Measurements from ENCODE around the gene METTL9. TPM values are rescaled to one million over a fixed set of nuclear protein-coding genes. Genes with fewer than 3 reads are reported as not detected.
A peak's percentile ranks its signal among the peaks of the same experiment; 100 is the strongest.

The METTL9 gene
- total and polyA plus RNA-seq, 2 of the 13 experiments (the other 11 are each of a cell fraction or from before 2014, with no cell fraction given) = 123 to 204 TPM

- TF ChIP-seq MXD3 (CRISPR knock-in tag; IDR thresholded peaks at IDR 0.05) (no peak), GATAD2A (CRISPR knock-in tag; IDR thresholded peaks at IDR 0.05) (0 out of 2 replicates have a peak, but pooled peaks have one; percentile 11), ZNF124 (CRISPR knock-in tag; IDR thresholded peaks at IDR 0.05) (no peak), SRSF9 (IDR thresholded peaks at IDR 0.05; ENCODE audit: borderline replicate concordance, insufficient read depth, low read depth, low read length, poor library complexity, severe bottlenecking) (no peak), ZNF878 (CRISPR knock-in tag; IDR thresholded peaks at IDR 0.05) (no peak), KLF9 (CRISPR knock-in tag; IDR thresholded peaks at IDR 0.05; ENCODE audit: low read depth) (no peak), PREB (CRISPR knock-in tag; IDR thresholded peaks at IDR 0.05) (no peak), MLLT10 (CRISPR knock-in tag; IDR thresholded peaks at IDR 0.05) (no peak), SUZ12 (IDR thresholded peaks at IDR 0.05; ENCODE audit: low read depth, low read length) (no peak), DR1 (CRISPR knock-in tag; IDR thresholded peaks at IDR 0.05) (no peak), ZNF546 (CRISPR knock-in tag; conservative IDR thresholded peaks at IDR 0.05) (no peak; the same call in 1 of the 2 replicates), PCBP2 (optimal IDR thresholded peaks at IDR 0.05; ENCODE audit: low read depth, low read length, poor library complexity, severe bottlenecking) (no peak), ZNF292 (CRISPR knock-in tag; IDR thresholded peaks at IDR 0.05; ENCODE audit: borderline replicate concordance, low read depth) (no peak), ARNT (IDR thresholded peaks at IDR 0.05) (no peak), BATF2 (CRISPR knock-in tag; IDR thresholded peaks at IDR 0.05) (no peak), ZUFSP (CRISPR knock-in tag; IDR thresholded peaks at IDR 0.05; ENCODE audit: borderline replicate concordance) (no peak), PHF20 (CRISPR knock-in tag; IDR thresholded peaks at IDR 0.05) (no peak), POLR2AphosphoS5 (IDR thresholded peaks at IDR 0.05; ENCODE audit: low read depth, low read length) (0 out of 2 replicates have a peak, but pooled peaks have one; percentile 1), PCBP1 (IDR thresholded peaks at IDR 0.05; ENCODE audit: borderline replicate concordance, low read depth, low read length) (no peak), ZNF7 (CRISPR knock-in tag; IDR thresholded peaks at IDR 0.05) (0 out of 2 replicates have a peak, but pooled peaks have one; percentile 3), NRL (CRISPR knock-in tag; IDR thresholded peaks at IDR 0.05; ENCODE audit: borderline replicate concordance) (no peak), FOXA3 (CRISPR knock-in tag; IDR thresholded peaks at IDR 0.05) (no peak), SKIL (CRISPR knock-in tag; IDR thresholded peaks at IDR 0.05; ENCODE audit: borderline replicate concordance) (no peak), NCOA5 (CRISPR knock-in tag; IDR thresholded peaks at IDR 0.05) (no peak), MIXL1 (CRISPR knock-in tag; IDR thresholded peaks at IDR 0.05) (no peak; the same call in 1 of the 2 replicates), ZSCAN30 (CRISPR knock-in tag; IDR thresholded peaks at IDR 0.05) (no peak)
Measured at GRCh38 chr16:21600031-21600773, 825 bp downstream of the METTL9 start (continued).

Data from HepG2 (cell line).